Neural cell (in vitro differentiated cells): ENCODE data around the gene TMCC1.

Experiments used
- CTCF ChIP-seq: fragments of 450-650 bp; IDR thresholded peaks from 2 replicates; pipeline ENCODE4 v1.5.1; 2014; ENCODE audit warnings: antibody characterized with exemption, mild to moderate bottlenecking, moderate library complexity; ENCODE audit not compliant: poor library complexity, severe bottlenecking
- EZH2 ChIP-seq: fragments of 200-600, 300-800 bp; shearing (Covaris generic), sonication (generic); IDR thresholded peaks from 2 replicates; pipeline ENCODE4 v1.6.1; 2014; ENCODE audit warnings: antibody characterized with exemption, low read length, borderline replicate concordance, mild to moderate bottlenecking; ENCODE audit not compliant: insufficient read depth, poor library complexity, severe bottlenecking
- POLR2AphosphoS5 ChIP-seq: IDR thresholded peaks from 2 replicates; pipeline ENCODE4 v1.6.1; 2012
- RAD21 ChIP-seq: fragments of 450-650 bp; conservative IDR thresholded peaks from 2 replicates; pipeline ENCODE4 v1.6.1; 2014; ENCODE audit warnings: antibody characterized with exemption, mild to moderate bottlenecking, moderate library complexity
- REST ChIP-seq: IDR thresholded peaks from 2 replicates; pipeline ENCODE4 v1.6.1; 2012; ENCODE audit warnings: borderline replicate concordance
- SMC3 ChIP-seq: fragments of 450-650 bp; conservative IDR thresholded peaks from 2 replicates; pipeline ENCODE4 v1.6.1; 2014; ENCODE audit warnings: antibody characterized with exemption, mild to moderate bottlenecking, moderate library complexity; ENCODE audit not compliant: poor library complexity

- TF ChIP-seq RAD21 = no peak
- TF ChIP-seq EZH2 = no peak
- TF ChIP-seq CTCF = no peak
- no peak for TF ChIP-seq POLR2AphosphoS5
- no peak for TF ChIP-seq SMC3
- no peak for TF ChIP-seq REST
Measured at GRCh38 chr3:129739634-129740033, 153.9 kb downstream of the TMCC1 start.
